HepG2 (cell line): ENCODE data around the gene ADH1B. TPM values are rescaled to one million over a fixed set of nuclear protein-coding genes. Genes with fewer than 3 reads are reported as not detected.

Source experiments
- ATAC-seq: fragments of 200-7000 bp; cut with Tn5 transposase; 3 replicates; pipeline ENCODE4 v1.9.1; 2020; ENCODE audit warnings: mild to moderate bottlenecking, moderate library complexity
- BruUV-seq: library from RNA; stranded (reverse); fragments of 400-500 nt; replicated peaks from 2 replicates; lab custom pipeline; 2021; lab: Mats Ljungman, UMichigan
- CTCF ChIA-PET: fragments of 300-600 bp; formaldehyde crosslinking; extraction: SDS; loops from one replicate; lab custom pipeline; 2021; ENCODE audit warnings: low total read pairs, inconsistent platforms, low intra/inter-chr PET ratio; lab: Yijun Ruan, JAX
- POLR2A ChIA-PET: fragments of 350-600 bp; sonication (Branson Sonifier 250); formaldehyde crosslinking; loops from one replicate; lab custom pipeline; 2020; ENCODE audit warnings: antibody characterized with exemption, inconsistent platforms; lab: Yijun Ruan, JAX
- DNase-seq: peaks from one replicate; pipeline ENCODE4 v3.0.0-alpha.2; 2015; ENCODE audit warnings: low spot score
- FAIRE-seq: peaks from 3 replicates; lab custom pipeline; 2011; peaks lifted over from hg19 to GRCh38; lab: Jason Lieb, UNC
- H2AFZ ChIP-seq: one replicate; pipeline ENCODE4 v1.6.1; 2011; ENCODE audit warnings: low read length, inconsistent platforms
- H3K27ac ChIP-seq: fragments of 300-600 bp; 3 replicates; pipeline ENCODE4 v1.8.0; 2011; ENCODE audit warnings: mixed run types, mild to moderate bottlenecking, mixed read lengths, low read length, inconsistent platforms; ENCODE audit not compliant: insufficient read depth; ENCODE audit errors: extremely low read length
- H3K27me3 ChIP-seq, 2 experiments: fragments of 200-600 bp in 1 of 2; 2 replicates in 1 of 2; 3 replicates in 1 of 2; pipeline versions ENCODE4 v1.6.0 to v1.8.0; 2011; ENCODE audit warnings: low read length in 2 of 2, mild to moderate bottlenecking in 2 of 2, moderate library complexity in 2 of 2, inconsistent platforms in 1 of 2; ENCODE audit not compliant: insufficient read depth in 2 of 2, control insufficient read depth in 1 of 2
- H3K36me3 ChIP-seq, 2 experiments: fragments of 200-600 bp in 1 of 2; replicated peaks in 1 of 2; 2 replicates in 1 of 2; 3 replicates in 1 of 2; pipeline versions ENCODE4 v1.5.1 to v1.8.0; 2011; ENCODE audit warnings: low read length in 2 of 2, inconsistent platforms in 1 of 2; ENCODE audit not compliant: insufficient read depth in 2 of 2, control insufficient read depth in 1 of 2
- H3K4me1 ChIP-seq: 2 replicates; pipeline ENCODE4 v1.5.1; 2012; ENCODE audit warnings: low read length, inconsistent platforms; ENCODE audit not compliant: insufficient read depth
- H3K4me2 ChIP-seq: 2 replicates; pipeline ENCODE4 v1.6.0; 2011; ENCODE audit warnings: low read depth, low read length, inconsistent platforms
- H3K4me3 ChIP-seq, 3 experiments: fragments of 200-600 bp in 1 of 3; sonication (generic), shearing (Covaris generic) in 1 of 3; replicated peaks in 1 of 3; 2 replicates each; pipeline ENCODE4 v1.5.1; 2011 to 2016; ENCODE audit warnings: low read length in 3 of 3, inconsistent platforms in 2 of 3, low read depth in 2 of 3, mild to moderate bottlenecking in 2 of 3, control low read depth in 1 of 3, mixed read lengths in 1 of 3; ENCODE audit not compliant: insufficient read depth in 1 of 3
- H3K79me2 ChIP-seq: one replicate; pipeline ENCODE4 v1.6.1; 2011; ENCODE audit warnings: low read length, inconsistent platforms; ENCODE audit not compliant: insufficient read depth
- H3K9ac ChIP-seq: 2 replicates; pipeline ENCODE4 v1.6.0; 2011; ENCODE audit warnings: mild to moderate bottlenecking, low read depth, low read length, inconsistent platforms; ENCODE audit not compliant: insufficient read depth
- H3K9me3 ChIP-seq: 2 replicates; pipeline ENCODE4 v1.5.1; 2012; ENCODE audit warnings: mild to moderate bottlenecking, low read length
- H4K20me1 ChIP-seq: 2 replicates; pipeline ENCODE4 v1.6.0; 2011; ENCODE audit warnings: inconsistent platforms, mild to moderate bottlenecking, low read length, moderate library complexity; ENCODE audit not compliant: insufficient read depth
- HNF4A ChIP-seq: sonication (generic); formaldehyde crosslinking; IDR thresholded peaks from 2 replicates; pipeline ENCODE4 v1.4.0; 2020; ENCODE audit warnings: missing genetic modification reagents
- HOXA3 ChIP-seq: sonication (generic); formaldehyde crosslinking; IDR thresholded peaks from 2 replicates; pipeline ENCODE4 v1.5.0; 2020; ENCODE audit warnings: missing genetic modification reagents
- MAFG ChIP-seq: sonication (generic); formaldehyde crosslinking; IDR thresholded peaks from 2 replicates; pipeline ENCODE4 v1.5.1; 2020; ENCODE audit warnings: mild to moderate bottlenecking, missing genetic modification reagents
- PHF5A ChIP-seq: IDR thresholded peaks from one replicate; pipeline ENCODE4 v1.6.1; 2018; ENCODE audit warnings: low read depth, missing genetic modification reagents; ENCODE audit not compliant: unreplicated experiment
- POLR2AphosphoS5 ChIP-seq: IDR thresholded peaks from 2 replicates; pipeline ENCODE4 v1.6.1; 2012; ENCODE audit warnings: low read depth, low read length
- RFXANK ChIP-seq: IDR thresholded peaks from 2 replicates; pipeline ENCODE4 v1.6.1; 2016
- ZNF350 ChIP-seq: sonication (generic); formaldehyde crosslinking; IDR thresholded peaks from 2 replicates; pipeline ENCODE4 v1.4.0; 2020; ENCODE audit warnings: mild to moderate bottlenecking, low read depth, missing genetic modification reagents, borderline replicate concordance
- ZNF512B ChIP-seq: sonication (generic); formaldehyde crosslinking; IDR thresholded peaks from 2 replicates; pipeline ENCODE4 v1.5.1; 2020; ENCODE audit warnings: missing genetic modification reagents, mild to moderate bottlenecking, borderline replicate concordance
- ZNF577 ChIP-seq: sonication (generic); formaldehyde crosslinking; IDR thresholded peaks from 2 replicates; pipeline ENCODE4 v1.4.0; 2020; ENCODE audit warnings: mild to moderate bottlenecking, low read depth, missing genetic modification reagents, borderline replicate concordance
- ZNF841 ChIP-seq: sonication (generic); formaldehyde crosslinking; IDR thresholded peaks from 2 replicates; pipeline ENCODE4 v1.8.1; 2023; ENCODE audit warnings: missing genetic modification reagents, borderline replicate concordance
- WGBS: methylation state at CpG from one replicate; pipeline ENCODE4 v1.1.6; 2017; ENCODE audit warnings: low lambda C conversion rate; 5-methylcytosine and 5-hydroxymethylcytosine counted together
- in situ Hi-C: cut with HindIII; loops from 2 replicates; pipeline ENCODE4 v1.10.0; 2017; ENCODE audit warnings: low pct_unique_long_range_greater_than_20kb; ENCODE audit not compliant: extremely low pct_ligation_motif_present
- intact Hi-C: fragments of 100-400 bp; cut with micrococcal nuclease; formaldehyde crosslinking; loops from one replicate; pipeline ENCODE4 v1.10.0; 2022; ENCODE audit not compliant: unreplicated experiment
- polyA plus RNA-seq, 8 experiments: library from polyadenylated mRNA; depleted of rRNA in 3 of 8; stranded (reverse) in 7 of 8; unstranded in 1 of 8; fragments of >200 nt; fragmentation: Illumina TruSeq in 4 of 8; extraction: Trizol in 4 of 8; gene quantifications; 2 replicates each; pipeline versions ENCODE4 v1.2.1 to v1.2.3, GENCODE V29; 2011 to 2016; ENCODE audit warnings: low read depth in 4 of 8, missing spikeins in 1 of 8, mixed read lengths in 1 of 8; ENCODE audit not compliant: insufficient read depth in 1 of 8
- total RNA-seq, 5 experiments: library from RNA; depleted of rRNA; stranded (reverse); fragments of >200 nt; fragmentation: Illumina TruSeq; extraction: Trizol; gene quantifications; 2 replicates each; pipeline ENCODE4 v1.2.3, GENCODE V29; 2016; ENCODE audit warnings: low read depth in 1 of 5
- TF ChIP-seq, protein P1 (sequence below), 2 experiments: fragments of 450-650 bp in 1 of 2; sonication (generic) in 1 of 2; formaldehyde crosslinking in 1 of 2; IDR thresholded peaks; 2 replicates each; pipeline versions ENCODE4 v1.6.1 to v1.8.0; 2016 to 2022; ENCODE audit warnings: antibody characterized with exemption in 1 of 2, mild to moderate bottlenecking in 1 of 2, missing genetic modification reagents in 1 of 2

ADH1B gene
- total and polyA plus RNA-seq, 2 of the 13 experiments (the other 11 are each of a cell fraction or from before 2014, with no cell fraction given): 0.05 to 0.40 TPM

- Histone ChIP-seq H3K36me3 (no peaks in the 10 kb centered on the region), H3K27ac (no peak overlapping the region), H2AFZ (no peak overlapping the region), H3K4me1 (no peaks in the 10 kb centered on the region), H4K20me1 (no peaks in the 10 kb centered on the region), H3K79me2 (no peaks in the 10 kb centered on the region), H3K27me3 (no peaks in the 10 kb centered on the region), H3K9ac (no peak overlapping the region), H3K4me3 (no peak overlapping the region), H3K4me2 (no peak overlapping the region), H3K9me3 (no peaks in the 10 kb centered on the region)
- WGBS: 76% methylated on average over 5 of the region's 5 CpGs
- DNase-seq: no peak
- ChIA-PET CTCF (no interaction called here), POLR2A (no interaction called here)
- in situ Hi-C loops (no loop called here), intact Hi-C loops (no loop called here)
- ATAC-seq: no peak
- no peak for FAIRE-seq
- BruUV-seq: no TSS peak
- TF ChIP-seq, protein P1, sequence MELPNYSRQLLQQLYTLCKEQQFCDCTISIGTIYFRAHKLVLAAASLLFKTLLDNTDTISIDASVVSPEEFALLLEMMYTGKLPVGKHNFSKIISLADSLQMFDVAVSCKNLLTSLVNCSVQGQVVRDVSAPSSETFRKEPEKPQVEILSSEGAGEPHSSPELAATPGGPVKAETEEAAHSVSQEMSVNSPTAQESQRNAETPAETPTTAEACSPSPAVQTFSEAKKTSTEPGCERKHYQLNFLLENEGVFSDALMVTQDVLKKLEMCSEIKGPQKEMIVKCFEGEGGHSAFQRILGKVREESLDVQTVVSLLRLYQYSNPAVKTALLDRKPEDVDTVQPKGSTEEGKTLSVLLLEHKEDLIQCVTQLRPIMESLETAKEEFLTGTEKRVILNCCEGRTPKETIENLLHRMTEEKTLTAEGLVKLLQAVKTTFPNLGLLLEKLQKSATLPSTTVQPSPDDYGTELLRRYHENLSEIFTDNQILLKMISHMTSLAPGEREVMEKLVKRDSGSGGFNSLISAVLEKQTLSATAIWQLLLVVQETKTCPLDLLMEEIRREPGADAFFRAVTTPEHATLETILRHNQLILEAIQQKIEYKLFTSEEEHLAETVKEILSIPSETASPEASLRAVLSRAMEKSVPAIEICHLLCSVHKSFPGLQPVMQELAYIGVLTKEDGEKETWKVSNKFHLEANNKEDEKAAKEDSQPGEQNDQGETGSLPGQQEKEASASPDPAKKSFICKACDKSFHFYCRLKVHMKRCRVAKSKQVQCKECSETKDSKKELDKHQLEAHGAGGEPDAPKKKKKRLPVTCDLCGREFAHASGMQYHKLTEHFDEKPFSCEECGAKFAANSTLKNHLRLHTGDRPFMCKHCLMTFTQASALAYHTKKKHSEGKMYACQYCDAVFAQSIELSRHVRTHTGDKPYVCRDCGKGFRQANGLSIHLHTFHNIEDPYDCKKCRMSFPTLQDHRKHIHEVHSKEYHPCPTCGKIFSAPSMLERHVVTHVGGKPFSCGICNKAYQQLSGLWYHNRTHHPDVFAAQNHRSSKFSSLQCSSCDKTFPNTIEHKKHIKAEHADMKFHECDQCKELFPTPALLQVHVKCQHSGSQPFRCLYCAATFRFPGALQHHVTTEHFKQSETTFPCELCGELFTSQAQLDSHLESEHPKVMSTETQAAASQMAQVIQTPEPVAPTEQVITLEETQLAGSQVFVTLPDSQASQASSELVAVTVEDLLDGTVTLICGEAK (IDR thresholded peaks at IDR 0.05): no peak
- TF ChIP-seq, protein P1 (CRISPR knock-in tag; IDR thresholded peaks at IDR 0.05): no peak
- TF ChIP-seq ZNF577 (CRISPR knock-in tag): no peak
- no peak for TF ChIP-seq MAFG (CRISPR knock-in tag)
- no peak for TF ChIP-seq HNF4A (CRISPR knock-in tag)
- no peak for TF ChIP-seq ZNF512B
- no peak for TF ChIP-seq ZNF350 (CRISPR knock-in tag)
- TF ChIP-seq POLR2AphosphoS5: no peak
- TF ChIP-seq RFXANK: no peak
- TF ChIP-seq HOXA3 (CRISPR knock-in tag): no peak
- no peak for TF ChIP-seq PHF5A (CRISPR knock-in tag)
- no peak for TF ChIP-seq ZNF841 (CRISPR knock-in tag)
Measured at GRCh38 chr4:99275050-99275449, 46.2 kb downstream of the ADH1B start.
